ENCODE data around the gene LYZL1. TPM values are rescaled to one million over a fixed set of nuclear protein-coding genes. Genes with fewer than 3 reads are reported as not detected.

LYZL1 gene
- polyA plus RNA-seq, 1 of the 3 experiments (the other 2 are of a cell fraction), result not detected

DNA sequence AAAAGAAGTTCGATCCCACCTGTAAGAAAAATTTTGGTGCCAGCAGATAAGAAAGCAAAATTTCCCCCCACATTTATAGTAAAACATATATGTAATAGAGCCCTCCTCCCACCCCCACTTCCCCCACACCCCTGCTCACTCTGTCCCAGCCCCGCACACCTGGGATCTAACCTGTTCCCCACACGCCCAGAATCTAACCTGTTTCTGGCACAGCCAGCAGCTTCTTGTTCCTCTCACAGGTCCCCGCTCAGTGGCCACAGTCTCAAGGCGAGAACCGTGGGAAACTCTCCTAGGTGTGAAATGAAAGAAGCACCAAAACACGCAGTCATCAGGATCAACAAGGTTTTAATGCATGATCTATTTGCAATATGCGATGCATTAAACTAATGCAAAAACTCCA is 32.8 kb downstream of the LYZL1 start:
- H4K20me1 ChIP-seq (ENCODE audit: insufficient read depth), result no peaks in the 10 kb centered on the region
- no peaks in the 10 kb centered on the region for H3K79me2 ChIP-seq (ENCODE audit: insufficient read depth)
- peaks cover 12% of the 10 kb centered on the region for H3F3A ChIP-seq (replicated peaks; ENCODE audit: insufficient read depth)
- ChIA-PET POLR2A (no interaction called here), CTCF (interaction anchor here (3.6 kb wide), 1 partner anchor 17 kb away, joined by 19 read pairs; no protein-coding TSS in a partner anchor)
- H3K27ac ChIP-seq (ENCODE audit: low read depth in 2 of 2, low read length in 1 of 2), result no peak overlapping the region
- H3K4me3 ChIP-seq (ENCODE audit: low read depth in 2 of 2, low read length in 1 of 2), result no peak overlapping the region
- H3K4me1 ChIP-seq (ENCODE audit: control insufficient read depth in 1 of 2, insufficient read depth in 2 of 2, low read depth in 1 of 2, low read length in 1 of 2), result peaks cover 0 to 35% of the 10 kb centered on the region in 2 experiments; a peak in 2 of 4 replicates
- H2AFZ ChIP-seq (ENCODE audit: low read depth), result no peak overlapping the region
- H3K9me2 ChIP-seq, result no peaks in the 10 kb centered on the region
- DNase-seq, result no peak
- H3K9ac ChIP-seq, result no peak overlapping the region
- no peak for TF ChIP-seq EP300 (IDR thresholded peaks at IDR 0.05; ENCODE audit: borderline replicate concordance in 1 of 2, low read depth in 1 of 2, low read length in 1 of 2)
- no peak for TF ChIP-seq JUND (IDR thresholded peaks at IDR 0.05)
- no peak for TF ChIP-seq NRF1 (IDR thresholded peaks at IDR 0.05; ENCODE audit: low read depth, low read length)
- H3K4me2 ChIP-seq, result no peak overlapping the region
- H3K36me3 ChIP-seq (replicated peaks in 1 of 2; ENCODE audit: control insufficient read depth in 1 of 2, insufficient read depth in 2 of 2, low read length in 1 of 2), result no peaks in the 10 kb centered on the region
- 86% methylated on average over 8 of the region's 8 CpGs for WGBS (ENCODE audit: low lambda C conversion rate)
- no peaks in the 10 kb centered on the region for H3K9me3 ChIP-seq
- H3K27me3 ChIP-seq (ENCODE audit: insufficient read depth), result peaks cover 33% of the 10 kb centered on the region; the same call in 1 of the 2 replicates

DNA sequence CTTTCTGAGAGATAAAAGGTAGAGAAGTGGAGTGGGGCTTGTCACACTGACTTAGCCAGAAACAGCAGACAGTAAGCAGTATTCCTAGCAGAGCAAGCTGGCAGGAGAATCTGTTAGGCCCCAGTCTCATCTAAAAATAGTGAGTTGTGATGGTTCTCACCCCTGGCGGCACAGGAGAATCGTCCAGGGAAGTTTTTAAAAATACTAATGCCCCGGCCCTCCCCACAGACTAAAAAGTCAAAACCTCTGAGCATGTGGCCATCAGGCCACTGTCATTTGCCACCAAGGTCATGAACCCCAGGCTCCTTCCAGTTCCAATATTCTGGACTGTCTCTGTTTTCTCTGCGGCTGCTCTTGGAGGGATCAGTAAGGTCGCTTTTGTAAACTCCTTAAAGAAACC is 34.0 kb downstream of the LYZL1 start:
- POLR2A ChIA-PET, result no interaction called here
- 58% methylated on average over 5 of the region's 5 CpGs for WGBS (ENCODE audit: low lambda C conversion rate)
- peak; percentile 36 for DNase-seq
- Histone ChIP-seq H3K4me2 (no peak overlapping the region), H3K4me3 (ENCODE audit: low read depth in 2 of 2, low read length in 1 of 2) (no peak overlapping the region), H3F3A (replicated peaks; ENCODE audit: insufficient read depth) (peaks cover 5% of the 10 kb centered on the region), H3K79me2 (ENCODE audit: insufficient read depth) (no peaks in the 10 kb centered on the region), H3K9ac (no peak overlapping the region), H2AFZ (ENCODE audit: low read depth) (no peak overlapping the region), H3K9me3 (no peaks in the 10 kb centered on the region), H3K27ac (ENCODE audit: low read depth in 2 of 2, low read length in 1 of 2) (peak overlapping the region in 1 of 2 experiments; percentile 70; a peak in 2 of 4 replicates), H3K36me3 (replicated peaks in 1 of 2; ENCODE audit: control insufficient read depth in 1 of 2, insufficient read depth in 2 of 2, low read length in 1 of 2) (no peaks in the 10 kb centered on the region), H3K4me1 (ENCODE audit: control insufficient read depth in 1 of 2, insufficient read depth in 2 of 2, low read depth in 1 of 2, low read length in 1 of 2) (peaks cover 0 to 27% of the 10 kb centered on the region in 2 experiments; a peak in 2 of 4 replicates), H4K20me1 (ENCODE audit: insufficient read depth) (no peaks in the 10 kb centered on the region), H3K9me2 (no peaks in the 10 kb centered on the region), H3K27me3 (ENCODE audit: insufficient read depth) (peaks cover 45% of the 10 kb centered on the region; the same call in 1 of the 2 replicates)
- TF ChIP-seq EP300 (IDR thresholded peaks at IDR 0.05; ENCODE audit: borderline replicate concordance in 1 of 2, low read depth in 1 of 2, low read length in 1 of 2) (peak in 1 of 2 experiments; percentile 39; a peak in 1 of 4 replicates), RAD21 (IDR thresholded peaks at IDR 0.05; ENCODE audit: low read length) (no peak), TCF12 (IDR thresholded peaks at IDR 0.05) (peak; percentile 57), NRF1 (IDR thresholded peaks at IDR 0.05; ENCODE audit: low read depth, low read length) (no peak)
- TF ChIP-seq, protein P1, sequence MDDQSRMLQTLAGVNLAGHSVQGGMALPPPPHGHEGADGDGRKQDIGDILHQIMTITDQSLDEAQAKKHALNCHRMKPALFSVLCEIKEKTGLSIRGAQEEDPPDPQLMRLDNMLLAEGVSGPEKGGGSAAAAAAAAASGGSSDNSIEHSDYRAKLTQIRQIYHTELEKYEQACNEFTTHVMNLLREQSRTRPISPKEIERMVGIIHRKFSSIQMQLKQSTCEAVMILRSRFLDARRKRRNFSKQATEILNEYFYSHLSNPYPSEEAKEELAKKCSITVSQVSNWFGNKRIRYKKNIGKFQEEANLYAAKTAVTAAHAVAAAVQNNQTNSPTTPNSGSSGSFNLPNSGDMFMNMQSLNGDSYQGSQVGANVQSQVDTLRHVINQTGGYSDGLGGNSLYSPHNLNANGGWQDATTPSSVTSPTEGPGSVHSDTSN (IDR thresholded peaks at IDR 0.05), result peak; percentile 35; the same call in 1 of the 2 replicates
- CTCF ChIA-PET, result interaction anchor here (1.4 kb wide), 1 partner anchor 659 kb away, joined by 4 read pairs; no protein-coding TSS in a partner anchor

DNA sequence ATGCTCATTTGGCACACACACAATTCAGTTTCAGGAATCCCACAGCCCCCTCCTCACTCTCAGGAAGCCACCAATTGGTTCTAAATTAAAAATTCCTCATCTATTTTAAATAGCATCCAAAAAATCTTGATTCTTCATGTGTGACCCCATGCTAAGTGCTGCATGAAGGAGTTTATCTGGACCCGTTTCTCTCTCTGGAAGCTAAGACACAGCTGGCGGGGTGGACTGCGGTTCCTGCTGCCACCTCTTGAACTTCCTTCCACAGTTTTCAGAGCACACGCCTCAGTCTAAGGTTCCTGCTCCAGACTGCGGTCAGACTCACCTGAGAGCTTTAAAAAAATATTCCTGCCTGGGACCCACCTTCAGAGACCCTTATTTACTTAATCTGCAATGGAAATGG is 34.5 kb downstream of the LYZL1 start:
- H3K4me1 ChIP-seq (ENCODE audit: control insufficient read depth in 1 of 2, insufficient read depth in 2 of 2, low read depth in 1 of 2, low read length in 1 of 2), result peaks cover 0 to 23% of the 10 kb centered on the region in 2 experiments; a peak in 1 of 4 replicates
- TF ChIP-seq NFIC (IDR thresholded peaks at IDR 0.05; ENCODE audit: borderline replicate concordance), result no peak
- no peak for TF ChIP-seq FOXM1 (IDR thresholded peaks at IDR 0.05; ENCODE audit: low read depth)
- no peak for TF ChIP-seq ELF1 (IDR thresholded peaks at IDR 0.05)
- no peak for TF ChIP-seq CHD2 (IDR thresholded peaks at IDR 0.05; ENCODE audit: low read length, partially characterized antibody)
- TF ChIP-seq EP300 (IDR thresholded peaks at IDR 0.05; ENCODE audit: borderline replicate concordance in 1 of 2, low read depth in 1 of 2, low read length in 1 of 2), result no peak
- no peak for TF ChIP-seq NRF1 (IDR thresholded peaks at IDR 0.05; ENCODE audit: low read depth, low read length)
- no peak for TF ChIP-seq POLR2AphosphoS5 (IDR thresholded peaks at IDR 0.05; ENCODE audit: low read depth, low read length)
- TF ChIP-seq EZH2phosphoT487 (IDR thresholded peaks at IDR 0.05; ENCODE audit: borderline replicate concordance, low read depth), result no peak
- no peak for TF ChIP-seq TAF1 (IDR thresholded peaks at IDR 0.05; ENCODE audit: borderline replicate concordance, low read depth, low read length)
- no peak for TF ChIP-seq RCOR1 (IDR thresholded peaks at IDR 0.05; ENCODE audit: low read length)
- TF ChIP-seq YY1 (IDR thresholded peaks at IDR 0.05; ENCODE audit: low read depth), result no peak
- no peak for TF ChIP-seq JUND (IDR thresholded peaks at IDR 0.05)
- TF ChIP-seq MXI1 (IDR thresholded peaks at IDR 0.05; ENCODE audit: low read depth, low read length), result no peak
- no peak for TF ChIP-seq SIN3A (IDR thresholded peaks at IDR 0.05; ENCODE audit: borderline replicate concordance, low read depth, low read length)
- TF ChIP-seq, protein P2, sequence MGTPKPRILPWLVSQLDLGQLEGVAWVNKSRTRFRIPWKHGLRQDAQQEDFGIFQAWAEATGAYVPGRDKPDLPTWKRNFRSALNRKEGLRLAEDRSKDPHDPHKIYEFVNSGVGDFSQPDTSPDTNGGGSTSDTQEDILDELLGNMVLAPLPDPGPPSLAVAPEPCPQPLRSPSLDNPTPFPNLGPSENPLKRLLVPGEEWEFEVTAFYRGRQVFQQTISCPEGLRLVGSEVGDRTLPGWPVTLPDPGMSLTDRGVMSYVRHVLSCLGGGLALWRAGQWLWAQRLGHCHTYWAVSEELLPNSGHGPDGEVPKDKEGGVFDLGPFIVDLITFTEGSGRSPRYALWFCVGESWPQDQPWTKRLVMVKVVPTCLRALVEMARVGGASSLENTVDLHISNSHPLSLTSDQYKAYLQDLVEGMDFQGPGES (IDR thresholded peaks at IDR 0.05; ENCODE audit: low read depth, low read length), result no peak
- TF ChIP-seq GABPA (IDR thresholded peaks at IDR 0.05; ENCODE audit: low read depth), result no peak
- DNase-seq, result no peak
- H3K79me2 ChIP-seq (ENCODE audit: insufficient read depth), result no peaks in the 10 kb centered on the region
- H3K9me3 ChIP-seq, result no peaks in the 10 kb centered on the region
- H3K9me2 ChIP-seq, result no peaks in the 10 kb centered on the region
- H2AFZ ChIP-seq (ENCODE audit: low read depth), result no peak overlapping the region
- peaks cover 45% of the 10 kb centered on the region; the same call in 1 of the 2 replicates for H3K27me3 ChIP-seq (ENCODE audit: insufficient read depth)
- H3K36me3 ChIP-seq (replicated peaks in 1 of 2; ENCODE audit: control insufficient read depth in 1 of 2, insufficient read depth in 2 of 2, low read length in 1 of 2), result no peaks in the 10 kb centered on the region
- H3K4me3 ChIP-seq (ENCODE audit: low read depth in 2 of 2, low read length in 1 of 2), result no peak overlapping the region
- H4K20me1 ChIP-seq (ENCODE audit: insufficient read depth), result no peaks in the 10 kb centered on the region
- CTCF ChIA-PET, result interaction anchor here (0.8 to 2.6 kb wide), 3 partner anchors 19 to 659 kb away, joined by 3 to 7 read pairs (median 4); no protein-coding TSS in a partner anchor
- H3K9ac ChIP-seq, result no peak overlapping the region
- peak overlapping the region in 1 of 2 experiments; percentile 70; a peak in 1 of 4 replicates for H3K27ac ChIP-seq (ENCODE audit: low read depth in 2 of 2, low read length in 1 of 2)
- WGBS (ENCODE audit: low lambda C conversion rate), result 92% methylated on average over 5 of the region's 5 CpGs
- POLR2A ChIA-PET, result no interaction called here
- H3K4me2 ChIP-seq, result no peak overlapping the region
- peaks cover under 1% of the 10 kb centered on the region for H3F3A ChIP-seq (replicated peaks; ENCODE audit: insufficient read depth)

All from SK-N-SH (cell line).